Mammary epithelial cell (primary cell): ENCODE results near the gene APBA2.

ENCODE experiments used
- CTCF ChIP-seq, 2 donors: IDR thresholded peaks in 1 of 2; conservative IDR thresholded peaks in 1 of 2; 2 replicates each; pipeline ENCODE4 v1.5.1; 2011 to 2012; ENCODE audit warnings: inconsistent platforms in 2 of 2, low read length in 2 of 2, mild to moderate bottlenecking in 2 of 2, control low read depth in 1 of 2, low read depth in 1 of 2; ENCODE audit not compliant: insufficient read depth in 1 of 2; ENCODE audit errors: extremely low read depth in 1 of 2
- EZH2 ChIP-seq: IDR thresholded peaks from 2 replicates; pipeline ENCODE4 v1.6.1; 2012; ENCODE audit warnings: low read length, inconsistent platforms, borderline replicate concordance

GRCh38 chr15:28957606-28958498 is 72.1 kb downstream of the APBA2 start:
- TF ChIP-seq CTCF (conservative IDR thresholded peaks at IDR 0.05 in 1 of 2, IDR thresholded peaks at IDR 0.05 in 1 of 2; ENCODE audit: extremely low read depth in 1 of 2, insufficient read depth in 1 of 2, low read depth in 1 of 2, low read length in 2 of 2) (no peak), EZH2 (no peak)
